ENCODE data around the gene PTPRJ.

DNA sequence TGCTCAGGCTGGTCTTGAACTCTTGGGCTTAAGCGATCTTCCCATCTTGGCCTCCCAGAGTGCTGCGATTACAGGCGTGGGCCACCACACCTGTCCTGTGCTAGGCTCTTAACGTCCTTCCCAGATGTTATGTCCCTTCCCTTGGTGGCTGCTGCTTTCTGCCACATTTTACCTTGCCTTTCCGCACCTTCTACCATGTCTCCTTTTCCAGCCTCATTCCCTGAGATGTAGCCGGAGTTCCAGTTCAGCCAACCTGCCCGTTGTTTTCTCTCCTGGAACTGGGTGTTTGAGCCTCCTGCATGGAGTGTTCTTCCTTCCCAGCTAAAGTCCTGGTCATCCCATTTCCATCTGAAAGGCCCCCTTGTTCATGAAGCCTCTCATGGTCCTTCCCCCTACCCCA, 95.3 kb downstream of the PTPRJ start:
- TF ChIP-seq, protein P1, sequence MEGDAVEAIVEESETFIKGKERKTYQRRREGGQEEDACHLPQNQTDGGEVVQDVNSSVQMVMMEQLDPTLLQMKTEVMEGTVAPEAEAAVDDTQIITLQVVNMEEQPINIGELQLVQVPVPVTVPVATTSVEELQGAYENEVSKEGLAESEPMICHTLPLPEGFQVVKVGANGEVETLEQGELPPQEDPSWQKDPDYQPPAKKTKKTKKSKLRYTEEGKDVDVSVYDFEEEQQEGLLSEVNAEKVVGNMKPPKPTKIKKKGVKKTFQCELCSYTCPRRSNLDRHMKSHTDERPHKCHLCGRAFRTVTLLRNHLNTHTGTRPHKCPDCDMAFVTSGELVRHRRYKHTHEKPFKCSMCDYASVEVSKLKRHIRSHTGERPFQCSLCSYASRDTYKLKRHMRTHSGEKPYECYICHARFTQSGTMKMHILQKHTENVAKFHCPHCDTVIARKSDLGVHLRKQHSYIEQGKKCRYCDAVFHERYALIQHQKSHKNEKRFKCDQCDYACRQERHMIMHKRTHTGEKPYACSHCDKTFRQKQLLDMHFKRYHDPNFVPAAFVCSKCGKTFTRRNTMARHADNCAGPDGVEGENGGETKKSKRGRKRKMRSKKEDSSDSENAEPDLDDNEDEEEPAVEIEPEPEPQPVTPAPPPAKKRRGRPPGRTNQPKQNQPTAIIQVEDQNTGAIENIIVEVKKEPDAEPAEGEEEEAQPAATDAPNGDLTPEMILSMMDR (IDR thresholded peaks at IDR 0.05), result no peak
- no peak for TF ChIP-seq POLR2A (IDR thresholded peaks at IDR 0.05)

Measured in breast epithelium (tissue), 3 donors.